GM19397 (cell line): Measurements from ENCODE around the gene MIAT.
A peak's percentile ranks its signal among the peaks of the same experiment; 100 is the strongest.
"Not testable (repeated sequence)": the region's sequence is repeated elsewhere in the genome, so short reads cannot be mapped to it uniquely, and the experiment has no call there.

Experiments used
- ATAC-seq: cut with Tn5 transposase; IDR thresholded peaks from one replicate; pipeline ENCODE4 v1.9.1; 2021; ENCODE audit warnings: mild to moderate bottlenecking, moderate library complexity; ENCODE audit not compliant: unreplicated experiment

MIAT gene

DNA sequence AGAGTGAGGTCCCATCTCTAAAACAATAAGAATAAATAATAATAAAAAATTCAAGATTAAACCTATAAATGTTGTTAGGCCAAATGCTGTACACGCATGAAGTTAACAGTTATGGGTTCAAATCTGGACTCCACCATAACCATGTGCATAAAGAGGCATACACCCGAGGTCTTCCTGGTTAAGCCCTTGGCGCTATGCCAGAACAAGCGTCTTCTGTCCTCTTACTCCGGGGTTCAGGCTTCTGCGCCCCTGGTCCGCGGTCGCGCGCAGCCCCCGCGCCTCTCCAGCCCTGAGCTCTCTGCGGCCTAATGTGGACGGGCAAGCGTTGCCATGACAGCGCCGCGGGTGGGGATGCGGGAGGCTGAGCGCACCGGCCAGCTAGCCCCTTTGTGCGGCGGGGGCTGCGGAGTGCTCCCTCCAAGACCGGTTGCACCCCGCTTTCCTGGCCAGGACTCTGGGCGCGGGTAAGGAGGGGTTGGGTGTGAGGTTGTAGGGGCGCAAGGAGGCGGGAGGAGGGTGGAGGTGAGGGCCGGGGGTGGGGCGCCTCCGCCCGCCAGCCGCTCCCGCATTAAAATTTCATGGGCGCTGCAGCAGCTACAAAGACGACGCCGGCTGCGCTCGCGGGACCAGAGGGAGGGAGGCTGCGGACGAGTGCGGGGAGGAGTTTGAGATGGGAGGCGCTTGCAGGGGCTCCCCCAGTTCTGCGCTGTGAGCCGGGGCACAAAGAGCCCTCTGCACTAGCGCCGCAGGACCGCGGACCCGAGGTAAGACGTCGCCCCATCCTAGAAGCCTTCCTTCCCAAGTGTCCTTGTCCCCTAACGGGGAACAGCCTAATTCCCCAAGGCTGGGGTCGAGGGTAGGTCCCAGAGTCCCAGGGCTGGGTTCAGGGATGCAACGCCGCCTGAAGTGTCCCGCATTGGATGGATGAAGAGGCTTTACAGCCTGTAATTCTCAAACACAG lies at the start of gene MIAT:
Gene MIAT, plus strand, starts transcription at position 698 of the 961 bp plus-strand sequence.
- no peak for ATAC-seq

DNA sequence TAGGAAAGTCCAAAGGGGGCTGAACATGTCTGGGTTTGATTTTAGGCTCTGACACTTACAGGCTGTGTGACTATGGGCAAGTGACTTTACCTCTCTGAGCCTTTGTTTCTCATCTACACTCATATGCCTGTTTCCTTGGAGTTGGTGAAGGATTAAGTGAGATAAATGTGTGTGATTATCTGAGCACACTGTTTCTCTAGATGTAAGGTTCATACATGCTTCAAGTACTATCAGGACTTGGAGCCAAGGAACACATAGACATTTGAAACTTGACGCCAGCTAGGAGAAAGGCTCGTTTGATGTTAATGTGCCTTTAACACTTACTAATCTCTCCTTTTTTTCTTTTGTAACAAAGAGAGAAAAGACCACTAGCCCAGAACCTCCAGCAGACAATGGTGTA lies 49.3 kb upstream of the MIAT start:
- ATAC-seq, result no peak

DNA sequence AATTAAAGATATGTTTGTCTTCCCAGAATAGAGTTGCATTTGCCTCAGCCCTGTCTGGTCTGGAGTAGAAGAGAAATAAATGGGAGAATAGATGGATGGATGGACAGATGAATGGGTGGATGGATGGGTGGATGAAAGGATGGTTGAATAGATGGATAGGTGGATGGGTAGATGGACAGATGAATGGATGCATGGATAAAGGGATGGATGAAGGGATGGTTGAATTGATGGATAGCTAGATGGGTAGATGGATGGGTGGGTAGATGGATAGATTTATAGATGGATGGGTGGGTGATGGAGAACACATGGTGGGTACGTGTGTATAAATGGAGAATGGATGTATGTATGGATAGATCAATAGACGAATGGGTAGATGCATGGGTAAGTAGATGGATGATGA lies 48.1 kb upstream of the MIAT start:
- ATAC-seq, result no peak

DNA sequence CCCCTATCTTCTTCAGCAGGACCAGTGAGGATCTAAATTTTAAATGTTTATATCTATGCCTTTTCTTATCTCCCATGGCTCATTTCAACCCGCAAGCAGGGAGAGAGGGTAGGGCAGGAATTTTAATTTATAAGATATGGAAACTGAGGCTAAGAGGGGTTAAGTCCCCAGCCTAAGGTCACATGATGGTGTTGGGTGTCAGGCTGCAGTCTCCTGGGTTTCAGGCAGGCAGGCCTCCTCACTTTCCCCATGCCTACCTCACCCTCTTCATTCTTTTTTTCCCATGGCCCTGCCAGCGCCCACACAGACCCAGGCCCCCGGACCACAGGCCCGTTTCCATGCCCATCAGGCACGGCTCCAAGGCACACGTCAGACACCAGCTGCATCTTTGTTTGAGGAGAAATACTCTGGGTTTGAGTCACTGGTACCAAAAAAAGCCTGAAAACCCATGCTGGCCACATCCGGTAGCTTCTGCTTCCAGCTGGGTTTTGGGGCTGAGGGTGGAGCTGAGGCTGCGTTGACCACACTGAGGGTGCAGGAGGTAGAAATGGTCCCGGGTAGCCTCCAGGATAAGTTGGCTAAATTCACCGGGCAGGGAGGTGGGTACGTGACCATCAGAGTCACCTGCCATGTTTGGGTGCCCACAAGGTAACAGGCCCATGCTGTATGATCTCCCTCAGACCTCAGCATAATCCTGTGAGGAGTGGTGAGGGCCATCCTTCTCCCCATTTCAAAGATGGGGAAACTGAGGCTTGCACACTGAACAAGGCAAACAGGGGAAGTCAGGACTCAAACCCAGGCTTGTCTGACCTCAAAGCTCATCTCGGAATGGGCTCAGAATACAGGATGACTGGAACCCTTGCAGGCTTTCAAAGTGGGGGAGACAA lies 47.1 kb upstream of the MIAT start:
- ATAC-seq, result peak; percentile 75

DNA sequence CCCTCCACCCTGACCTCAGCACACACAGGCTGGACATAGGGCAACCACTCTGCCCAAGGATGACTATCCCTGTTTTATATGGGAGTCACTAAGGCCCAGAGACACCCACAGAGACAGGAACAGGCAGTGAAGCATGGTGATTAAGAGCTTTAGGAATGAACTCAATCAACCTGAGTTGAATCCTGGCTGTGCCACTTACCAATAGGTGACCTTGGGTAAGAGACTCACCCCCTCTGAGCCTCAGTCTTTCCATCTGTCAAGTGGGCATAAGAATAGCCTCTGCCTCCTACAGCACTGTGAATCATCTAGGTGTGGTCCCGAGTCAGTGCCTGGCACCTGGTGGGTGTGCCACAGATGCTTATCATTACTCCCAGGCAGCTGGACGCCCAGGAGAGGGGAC lies 46.4 kb upstream of the MIAT start:
- ATAC-seq, result no peak

DNA sequence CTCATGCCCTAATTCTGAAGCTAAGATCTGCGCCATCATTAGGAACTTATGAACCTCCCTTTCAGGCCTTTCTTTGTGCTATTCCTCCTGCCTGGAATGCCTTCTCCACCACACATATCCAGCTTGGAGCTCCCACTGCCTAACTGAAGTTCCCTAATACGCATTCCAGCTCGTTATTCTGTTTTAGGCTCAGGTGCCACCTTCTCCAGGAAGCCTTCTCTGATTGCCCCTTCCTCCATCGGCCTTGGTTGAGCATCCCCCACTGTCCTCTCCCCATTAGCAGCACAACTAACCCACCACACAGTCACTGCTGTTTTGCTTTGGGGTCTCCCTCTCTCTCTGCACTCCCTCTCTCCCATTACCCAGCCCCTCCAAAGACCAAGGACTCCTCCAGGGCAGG lies 44.7 kb upstream of the MIAT start:
- ATAC-seq, result no peak

DNA sequence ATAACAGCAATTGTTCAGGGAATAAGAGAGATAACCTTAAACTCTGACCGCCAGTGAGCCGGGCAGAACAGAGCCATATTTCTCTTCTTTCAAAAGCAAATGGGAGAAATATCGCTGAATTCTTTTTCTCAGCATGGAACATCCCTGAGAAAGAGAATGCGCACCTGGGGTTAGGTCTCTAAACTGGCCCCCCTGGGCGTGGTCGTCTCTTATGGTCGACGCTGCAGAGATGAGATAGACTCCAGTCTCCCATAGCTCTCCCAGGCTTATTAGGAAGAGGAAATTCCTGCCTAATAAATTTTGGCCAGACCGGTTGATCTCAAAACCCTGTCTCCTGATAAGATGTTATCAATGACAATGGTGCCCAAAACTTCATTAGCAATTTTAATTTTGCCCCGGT lies 43.6 kb upstream of the MIAT start:
- not testable (repeated sequence) for ATAC-seq

DNA sequence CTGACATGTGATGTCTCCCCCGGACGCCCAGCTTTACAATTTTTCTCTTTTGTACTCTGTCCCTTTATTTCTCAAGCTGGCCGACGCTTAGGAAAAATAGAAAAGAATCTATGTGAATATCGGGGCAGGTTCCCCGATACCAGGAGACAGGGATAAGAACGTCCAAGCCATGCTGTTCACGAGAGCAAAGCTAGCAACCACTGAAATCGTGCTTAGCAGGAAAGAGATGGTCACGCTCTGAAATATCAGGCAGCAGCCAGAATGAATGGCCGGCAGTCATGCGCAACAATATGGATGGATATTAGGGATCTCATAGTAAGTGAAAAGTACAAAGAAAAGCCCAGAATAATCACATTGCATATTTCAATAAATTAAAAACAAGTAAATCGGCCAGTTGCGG lies 43.1 kb upstream of the MIAT start:
- ATAC-seq, result no peak

DNA sequence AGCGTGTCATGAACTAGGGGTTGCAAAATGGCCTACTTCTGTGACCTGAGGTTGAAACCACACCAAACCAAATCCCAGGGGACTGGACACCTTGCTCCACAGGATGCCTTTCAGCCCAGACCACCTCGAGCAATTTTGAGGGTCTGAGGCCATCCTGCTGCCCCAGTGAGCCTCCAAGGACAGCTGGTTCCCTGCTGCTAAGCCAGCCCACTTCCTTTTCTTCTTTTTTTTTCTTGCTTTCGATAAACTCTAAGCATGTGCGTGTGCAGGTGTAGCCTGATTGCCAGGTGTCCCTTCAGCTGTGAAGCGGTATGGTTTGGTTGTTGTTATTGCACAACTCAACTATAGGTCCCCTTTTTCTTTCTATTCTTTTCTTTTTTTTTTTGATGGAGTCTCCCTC lies 42.2 kb upstream of the MIAT start:
- peak; percentile 48 for ATAC-seq

DNA sequence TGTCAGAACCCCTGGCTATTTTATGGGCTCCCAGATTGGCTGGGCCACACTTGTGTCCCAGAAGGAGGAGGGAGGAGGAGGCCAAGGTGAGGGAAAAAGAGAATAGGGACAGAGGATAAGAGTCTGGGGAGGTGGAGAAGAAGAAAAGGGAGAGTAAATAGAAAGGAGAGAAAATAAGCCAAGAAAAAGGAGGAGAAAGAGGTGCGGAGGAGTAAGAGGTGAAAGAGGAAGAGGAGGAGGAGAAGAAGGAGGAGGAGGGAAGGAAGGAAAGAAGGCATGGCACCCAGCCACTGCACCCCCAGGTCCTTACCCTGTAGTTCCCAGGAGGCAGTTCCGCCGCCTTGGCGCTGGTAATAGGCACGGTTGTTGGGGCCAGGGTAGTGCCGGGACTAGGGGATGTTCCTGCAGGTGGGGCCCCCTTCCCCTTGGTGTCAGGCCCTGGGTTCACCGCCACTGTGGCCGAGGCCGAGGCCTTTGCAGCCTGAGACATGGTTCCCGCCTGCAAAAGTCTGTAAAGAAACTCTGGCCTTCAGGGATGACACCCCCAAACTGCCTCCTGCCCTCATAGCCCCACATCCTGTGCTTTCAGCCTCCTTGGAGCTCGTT lies 41.5 kb upstream of the MIAT start:
- ATAC-seq, result no peak

DNA sequence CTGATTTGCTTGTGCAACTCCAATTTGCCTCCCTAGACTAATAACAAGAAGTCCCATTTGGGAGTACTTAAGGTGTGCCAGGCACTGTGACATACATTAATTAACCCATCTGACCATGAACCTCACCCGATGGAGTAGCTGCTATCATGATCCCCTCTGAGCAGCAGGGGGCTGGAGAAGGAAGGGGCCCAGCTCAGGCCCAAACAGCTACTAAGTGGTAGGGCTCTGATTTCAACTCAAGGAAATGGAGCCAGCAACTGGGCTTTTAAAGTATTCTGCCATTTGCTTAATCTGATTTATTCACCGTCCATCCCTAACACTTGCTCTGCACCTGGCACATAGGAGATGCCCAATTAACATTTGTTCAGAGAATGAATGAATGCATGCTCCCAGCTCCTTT lies 40.7 kb upstream of the MIAT start:
- no peak for ATAC-seq

DNA sequence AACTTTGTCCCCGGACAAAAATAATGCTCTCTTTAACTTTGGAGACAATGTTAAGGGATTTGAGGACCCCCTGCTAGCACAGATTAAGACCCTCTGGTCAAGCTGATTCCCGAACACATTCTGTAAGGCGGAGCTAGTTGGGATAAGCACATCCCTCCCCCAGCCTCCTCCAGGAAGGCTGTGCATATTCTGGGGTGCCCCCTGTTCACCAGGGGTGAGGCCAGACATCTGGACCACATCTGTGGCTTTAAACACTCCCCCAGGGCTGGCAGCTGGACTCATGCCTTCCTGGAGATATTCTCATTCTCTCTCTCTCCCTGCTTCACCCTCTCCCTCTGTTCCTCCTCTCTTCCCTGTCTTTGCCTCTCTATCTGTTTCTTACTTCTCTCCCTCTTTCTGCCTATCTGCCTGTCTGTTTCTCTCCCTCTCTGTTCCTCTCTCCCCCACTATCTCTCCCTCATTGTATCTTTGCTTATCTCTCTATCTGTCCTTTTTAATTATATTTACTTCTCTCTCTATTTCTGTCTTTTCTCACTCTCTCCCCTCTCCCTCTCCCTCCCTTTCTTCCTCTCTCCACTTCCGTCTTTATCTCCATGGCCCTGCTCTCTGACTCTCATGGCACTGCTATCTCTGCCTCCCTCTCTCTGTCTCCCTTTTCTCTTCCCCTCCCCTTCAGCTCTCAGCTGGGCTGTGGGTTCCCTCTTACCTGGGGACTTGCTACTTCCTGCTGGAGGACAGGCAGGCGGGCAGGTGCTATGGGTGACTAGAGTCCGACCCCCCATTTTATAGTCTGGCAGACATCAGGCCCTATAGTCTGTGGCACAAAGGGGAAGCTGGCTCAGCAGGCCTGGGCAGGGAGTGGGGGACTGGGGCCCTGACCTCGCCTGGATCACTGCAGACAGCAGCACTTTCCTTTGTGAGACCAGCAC lies 39.9 kb upstream of the MIAT start, which contains the start of gene CRYBB1:
Gene CRYBB1, minus strand, starts transcription at position 757 of the 929 bp plus-strand sequence. CDS start 1,708 bp downstream, outside the sequence.
- no peak for ATAC-seq

DNA sequence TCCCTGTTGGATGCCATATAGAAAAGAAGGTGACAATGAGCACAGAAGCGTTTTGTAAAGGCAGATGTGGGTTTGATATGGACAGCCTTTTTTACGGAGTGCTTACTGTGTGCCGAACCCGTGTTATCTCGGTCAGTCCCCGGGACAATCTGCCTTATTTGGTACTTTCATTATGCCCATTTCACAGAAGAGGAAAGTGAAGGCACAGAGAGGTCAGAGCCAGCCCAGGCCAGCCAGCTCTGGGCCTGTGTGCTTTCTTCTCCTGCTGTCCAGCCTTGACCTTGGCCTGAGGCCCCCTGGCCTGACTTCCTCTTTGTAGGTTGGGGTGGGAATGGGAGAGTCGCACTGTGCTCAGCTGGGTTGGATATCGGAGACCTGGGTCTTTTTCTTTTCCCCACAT lies 38.9 kb upstream of the MIAT start:
- ATAC-seq, result no peak

DNA sequence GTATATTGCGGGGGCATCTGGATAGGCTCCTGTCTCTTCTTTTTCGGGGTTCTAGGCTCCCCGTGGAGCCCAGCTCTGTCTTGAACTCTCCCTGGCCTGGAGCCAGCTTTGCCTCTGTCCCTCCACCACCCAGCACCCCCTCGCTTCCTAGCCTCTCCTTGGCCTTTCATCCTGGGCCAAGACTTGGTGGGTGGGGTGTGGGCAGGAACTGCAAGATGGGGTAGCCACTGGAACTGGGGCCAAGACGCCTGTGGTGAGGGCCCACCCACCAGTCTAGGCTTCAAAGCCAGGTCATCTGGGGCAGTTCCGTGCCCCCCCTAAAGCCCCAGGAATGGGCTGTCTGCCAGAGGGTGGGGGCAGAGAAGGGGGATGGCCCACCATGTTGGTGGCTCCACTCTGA lies 37.9 kb upstream of the MIAT start:
- no peak for ATAC-seq

DNA sequence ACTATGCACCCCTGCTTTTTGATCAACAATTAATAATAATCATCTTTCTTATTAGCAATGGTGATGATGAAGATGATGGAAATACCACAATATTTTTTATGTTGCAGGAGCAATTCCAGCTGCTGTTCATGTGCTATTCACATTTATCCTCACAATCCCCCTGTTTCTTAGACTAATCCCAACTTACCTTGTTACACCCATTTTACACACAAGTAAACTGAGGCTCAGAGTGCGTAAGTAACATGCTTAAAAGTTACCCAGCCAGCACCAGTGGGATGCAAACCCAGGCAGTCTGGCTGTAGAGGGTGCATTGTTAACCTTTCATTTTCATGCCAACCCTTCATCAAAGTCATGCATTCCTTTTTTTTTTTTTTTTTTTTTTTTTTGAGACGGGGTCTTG lies 37.2 kb upstream of the MIAT start:
- no peak for ATAC-seq

DNA sequence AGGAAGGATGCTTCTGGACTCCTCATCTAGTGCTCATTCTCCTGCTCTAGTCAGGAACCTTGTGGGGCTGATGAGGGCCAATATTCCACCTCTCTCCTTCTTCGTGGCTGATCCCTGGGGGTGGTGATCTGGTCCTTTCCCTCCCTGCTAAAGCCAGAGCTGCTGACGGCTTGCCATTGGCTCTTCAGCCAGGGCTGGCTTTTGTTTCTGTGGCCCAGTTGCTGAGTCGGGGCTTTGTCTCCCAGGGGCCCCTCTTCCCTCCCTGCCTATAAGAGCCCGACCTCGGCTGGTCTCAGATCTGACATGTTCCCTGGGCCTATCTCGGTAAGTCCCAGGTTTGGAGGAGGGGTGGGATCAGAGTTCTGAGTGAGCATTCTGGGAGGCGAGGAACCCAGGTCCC lies 35.7 kb upstream of the MIAT start, which contains the start of gene CRYBA4:
Gene CRYBA4, plus strand, starts transcription at position 301 of the 400 bp plus-strand sequence. CDS start 634 bp downstream, outside the sequence.
- ATAC-seq, result no peak

DNA sequence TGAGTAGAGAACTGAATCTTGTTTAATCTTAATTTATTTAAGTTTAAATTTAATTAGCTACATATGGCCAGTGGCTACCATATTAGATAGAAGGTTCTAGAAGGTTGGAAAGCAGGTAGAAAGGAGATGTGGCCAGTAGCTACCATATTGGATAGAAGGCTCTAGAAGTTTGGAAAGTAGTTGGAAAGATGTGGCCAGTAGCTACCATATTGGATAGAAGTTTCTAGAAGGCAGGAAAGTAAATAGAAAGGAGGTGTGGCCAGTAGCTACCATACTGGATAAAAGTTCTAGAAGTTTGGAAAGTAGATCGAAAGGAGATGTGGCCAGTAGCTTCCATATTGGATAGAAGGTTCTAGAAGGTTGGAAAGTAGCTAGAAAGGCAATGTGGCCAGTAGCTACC lies 33.4 kb upstream of the MIAT start:
- ATAC-seq, result no peak

DNA sequence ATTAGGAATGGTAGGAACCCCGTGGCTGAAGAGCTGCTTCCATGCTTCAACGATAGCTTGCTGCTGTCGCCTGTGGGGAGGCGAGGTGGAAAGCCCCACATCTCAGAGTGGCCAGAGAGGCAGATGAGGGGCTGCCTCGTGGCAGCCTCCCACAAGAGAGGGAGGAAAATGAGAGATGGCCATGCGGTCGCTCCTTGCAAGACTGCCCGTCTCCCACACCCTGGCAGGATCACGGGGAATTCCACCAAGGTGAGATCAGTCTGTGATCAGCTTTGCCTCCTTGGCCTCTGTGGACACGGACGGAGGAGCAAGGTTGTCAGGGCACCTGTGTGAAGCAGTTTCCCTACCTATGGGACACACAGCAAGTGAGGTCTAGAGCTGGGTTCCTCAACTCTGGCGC lies 32.6 kb upstream of the MIAT start:
- no peak for ATAC-seq

DNA sequence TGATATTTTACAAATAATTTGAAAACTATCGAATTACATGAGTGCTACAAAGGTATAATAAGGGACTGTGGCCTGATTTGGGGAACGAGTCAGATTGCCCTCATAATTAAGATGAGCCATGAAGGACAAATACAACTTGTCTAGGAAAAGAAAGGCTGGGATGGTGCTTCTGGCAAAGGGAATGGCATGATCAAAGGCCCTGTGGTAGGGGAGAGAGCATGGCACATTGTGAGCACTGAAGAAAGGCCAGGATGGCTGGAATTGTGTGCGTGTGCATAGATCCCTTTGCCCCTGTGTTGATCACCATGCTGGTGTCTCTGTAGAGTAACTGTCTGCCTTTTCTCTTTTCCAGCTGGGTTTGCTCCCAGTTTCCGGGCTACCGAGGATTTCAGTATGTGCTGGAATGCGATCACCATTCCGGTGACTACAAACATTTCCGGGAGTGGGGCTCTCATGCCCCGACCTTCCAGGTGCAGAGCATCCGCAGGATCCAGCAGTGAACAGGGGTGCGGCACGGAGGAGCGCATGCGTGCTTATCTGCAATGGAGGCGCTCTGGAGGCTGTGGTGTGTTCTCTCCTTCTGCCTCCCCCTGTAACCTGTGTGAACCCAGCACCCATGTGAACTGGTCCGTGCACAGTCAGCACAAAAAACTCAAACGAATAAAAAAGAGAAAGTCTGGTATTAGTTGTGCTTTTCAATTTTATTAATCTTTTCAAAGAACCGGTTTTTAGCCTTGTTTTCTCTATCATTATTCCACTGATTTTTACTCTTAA lies 27.2 kb upstream of the MIAT start:
- no peak for ATAC-seq
